HUES6 (cell line): ENCODE data around the gene MSL2.
"Not testable (repeated sequence)": the region's sequence is repeated elsewhere in the genome, so short reads cannot be mapped to it uniquely, and the experiment has no call there.

Source experiments
- H3K27ac ChIP-seq: 2 replicates; pipeline ENCODE4 v1.7.0; 2013; ENCODE audit warnings: low read depth, mild to moderate bottlenecking, low read length, inconsistent platforms
- H3K27me3 ChIP-seq: 2 replicates; pipeline ENCODE4 v1.6.1; 2013; ENCODE audit warnings: low read length; ENCODE audit not compliant: control insufficient read depth, insufficient read depth
- H3K36me3 ChIP-seq: 2 replicates; pipeline ENCODE4 v1.6.1; 2013; ENCODE audit warnings: low read length; ENCODE audit not compliant: control insufficient read depth, insufficient read depth
- H3K4me1 ChIP-seq: 2 replicates; pipeline ENCODE4 v1.6.1; 2013; ENCODE audit warnings: low read length; ENCODE audit not compliant: control insufficient read depth, insufficient read depth
- H3K4me3 ChIP-seq: 2 replicates; pipeline ENCODE4 v1.5.1; 2013; ENCODE audit warnings: low read depth, low read length
- H3K9ac ChIP-seq: one replicate; pipeline ENCODE4 v1.6.1; 2013; ENCODE audit warnings: mild to moderate bottlenecking, low read length
- H3K9me3 ChIP-seq: 2 replicates; pipeline ENCODE4 v1.6.1; 2013; ENCODE audit warnings: low read depth, low read length; ENCODE audit not compliant: control insufficient read depth, insufficient read depth

The MSL2 gene

DNA sequence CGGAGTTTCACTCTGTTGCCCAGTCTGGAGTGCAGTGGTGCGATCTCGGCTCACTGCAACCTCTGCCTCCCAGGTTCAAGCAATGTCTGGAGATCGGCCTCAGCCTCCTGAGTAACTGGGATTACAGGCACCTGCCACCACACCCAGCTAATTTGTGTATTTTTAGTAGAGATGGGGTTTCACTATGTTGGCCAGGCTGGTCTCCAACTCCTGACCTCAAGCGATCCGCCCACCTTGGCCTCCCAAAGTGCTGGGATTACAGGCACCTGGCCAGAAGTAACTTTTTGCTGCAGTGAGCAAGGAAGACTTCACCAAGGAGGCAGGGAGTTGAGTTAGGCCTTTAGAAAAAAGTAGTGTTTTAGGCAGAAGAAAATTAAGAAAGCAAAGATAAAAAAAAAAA, 3.9 kb downstream of the MSL2 start:
- H3K4me1 ChIP-seq, result peaks cover 27% of the 10 kb centered on the region
- H3K27me3 ChIP-seq, H3K27ac ChIP-seq, H3K9ac ChIP-seq, H3K36me3 ChIP-seq, H3K9me3 ChIP-seq: not testable (repeated sequence)
- H3K4me3 ChIP-seq, result peak overlapping the region; percentile 91; the same call in 1 of the 2 replicates

DNA sequence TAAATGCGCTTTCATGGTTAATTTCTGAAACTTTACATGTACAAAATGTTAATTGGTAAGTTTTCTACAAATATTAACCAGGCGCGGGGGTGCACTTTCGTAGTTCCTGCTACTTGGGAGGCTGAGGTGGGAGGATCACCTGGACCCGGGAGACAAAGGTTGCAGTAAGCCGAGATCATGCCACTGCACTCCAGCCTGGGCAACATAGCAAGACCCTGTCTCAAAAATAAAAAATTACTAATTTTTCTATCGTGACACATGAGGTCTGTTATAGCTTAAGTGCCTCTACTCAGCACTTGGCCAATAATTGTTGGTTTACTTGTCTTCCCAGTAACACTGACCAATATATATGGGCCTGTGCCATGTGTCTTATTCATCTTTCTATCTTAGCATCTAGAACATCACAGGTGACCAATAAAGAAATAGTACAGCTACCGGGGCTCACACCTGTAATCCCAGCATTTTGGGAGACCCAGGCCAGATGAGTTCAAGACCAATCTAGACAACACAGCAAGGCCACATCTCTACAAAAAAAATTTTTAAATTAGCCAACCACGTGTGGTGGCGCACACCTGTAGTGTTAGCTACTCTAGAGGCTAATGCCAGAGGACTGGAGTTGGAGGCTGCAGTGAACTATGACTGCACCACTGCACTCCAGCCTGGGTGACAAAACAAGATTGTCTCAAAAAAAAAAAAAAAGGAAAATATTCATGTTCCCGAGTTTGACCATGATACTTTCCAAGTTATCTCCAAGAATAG, 6.1 kb downstream of the MSL2 start:
- Histone ChIP-seq H3K9ac (no peak overlapping the region), H3K4me1 (peaks cover 29% of the 10 kb centered on the region), H3K36me3 (0 out of 2 replicates have a peak, but pooled peaks cover 3% of the 10 kb centered on the region), H3K9me3 (no peaks in the 10 kb centered on the region), H3K27me3 (no peaks in the 10 kb centered on the region), H3K27ac (no peak overlapping the region), H3K4me3 (no peak overlapping the region)

DNA sequence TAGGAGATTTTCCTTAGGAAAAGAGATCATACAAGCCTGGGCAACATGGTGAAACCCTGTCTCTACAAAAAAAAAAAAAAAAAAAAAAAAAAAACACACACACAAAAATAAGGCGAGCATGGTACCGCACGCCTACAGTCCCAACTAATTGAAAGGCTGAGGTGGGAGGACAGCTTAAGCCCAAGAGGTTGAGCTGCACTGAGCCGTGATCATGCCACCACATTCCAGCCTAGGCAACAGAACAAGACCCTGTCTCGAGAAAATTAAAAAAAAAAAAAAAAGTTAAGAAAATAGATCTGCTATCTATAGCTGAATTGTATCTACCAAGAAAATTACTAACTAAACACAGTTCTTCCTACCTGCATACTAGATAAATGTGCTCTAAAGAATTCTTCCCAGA, 7.1 kb downstream of the MSL2 start:
- Histone ChIP-seq H3K9ac (no peak overlapping the region), H3K4me1 (peaks cover 29% of the 10 kb centered on the region), H3K36me3 (no peaks in the 10 kb centered on the region), H3K9me3 (no peaks in the 10 kb centered on the region), H3K4me3 (no peak overlapping the region), H3K27ac (no peak overlapping the region), H3K27me3 (no peaks in the 10 kb centered on the region)

DNA sequence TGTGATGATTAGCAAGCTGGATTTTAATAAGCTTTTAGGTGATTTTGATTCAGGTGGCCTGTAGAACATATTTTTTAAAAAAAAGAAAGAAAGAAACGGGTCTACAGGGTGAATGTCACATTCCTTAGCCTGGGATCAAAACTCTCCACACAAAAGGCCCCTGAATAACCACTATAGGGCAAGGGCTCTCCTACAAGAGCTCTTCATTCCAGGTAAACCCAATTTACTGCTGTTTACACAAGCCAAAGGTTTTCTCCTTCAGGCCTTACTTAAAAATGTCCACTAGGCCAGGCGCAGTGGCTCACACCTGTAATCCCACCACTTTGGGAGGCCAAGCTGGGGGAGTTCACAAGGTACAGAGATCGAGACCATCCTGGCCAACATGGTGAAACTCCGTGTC, 8.3 kb downstream of the MSL2 start:
- Histone ChIP-seq H3K36me3 (no peaks in the 10 kb centered on the region), H3K4me1 (peaks cover 23% of the 10 kb centered on the region), H3K9me3 (no peaks in the 10 kb centered on the region), H3K9ac (no peak overlapping the region), H3K27me3 (no peaks in the 10 kb centered on the region), H3K4me3 (no peak overlapping the region), H3K27ac (no peak overlapping the region)

DNA sequence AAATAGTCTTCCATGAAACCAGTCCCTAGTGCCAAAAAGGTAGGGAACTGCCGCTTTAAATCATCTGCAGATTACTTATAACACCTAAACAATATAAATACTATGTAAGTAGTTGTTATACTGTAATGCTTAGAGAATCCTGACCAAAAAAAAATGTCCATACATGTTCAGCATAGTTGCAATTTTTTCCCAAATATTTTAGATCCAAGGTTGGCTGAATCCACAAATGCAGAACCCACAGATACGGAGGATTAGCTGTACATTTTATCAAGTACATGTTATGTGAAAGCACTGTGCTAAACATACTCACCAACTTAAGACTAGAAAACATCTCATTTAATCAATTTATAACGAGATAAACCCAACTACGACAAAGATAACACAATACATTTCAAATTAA, 9.3 kb downstream of the MSL2 start:
- H3K9me3 ChIP-seq, result no peaks in the 10 kb centered on the region
- no peaks in the 10 kb centered on the region for H3K36me3 ChIP-seq
- H3K27ac ChIP-seq, result no peak overlapping the region
- no peaks in the 10 kb centered on the region for H3K27me3 ChIP-seq
- no peak overlapping the region for H3K9ac ChIP-seq
- H3K4me1 ChIP-seq, result peaks cover 20% of the 10 kb centered on the region
- H3K4me3 ChIP-seq, result no peak overlapping the region

DNA sequence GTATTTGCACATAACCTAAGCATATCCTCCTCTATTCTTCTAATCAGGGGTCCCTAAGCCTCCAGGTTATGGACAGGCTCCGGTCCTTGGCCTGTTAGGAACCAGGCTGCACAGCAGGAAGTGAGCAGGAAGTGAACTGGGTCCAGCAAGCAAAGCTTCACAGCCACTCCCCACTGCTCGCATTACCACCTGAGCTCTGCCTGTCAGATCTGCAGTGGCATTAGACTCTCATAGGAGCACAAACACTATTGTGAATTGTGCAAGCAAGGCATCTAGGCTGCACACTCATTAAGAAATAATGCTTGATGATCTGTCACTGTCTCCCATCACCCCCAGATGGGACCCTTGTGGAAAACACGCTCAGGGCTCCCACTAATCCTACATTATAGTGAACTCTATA, 9.8 kb downstream of the MSL2 start:
- H3K36me3 ChIP-seq, result no peaks in the 10 kb centered on the region
- no peak overlapping the region for H3K9ac ChIP-seq
- no peaks in the 10 kb centered on the region for H3K9me3 ChIP-seq
- H3K27ac ChIP-seq, result no peak overlapping the region
- no peaks in the 10 kb centered on the region for H3K27me3 ChIP-seq
- H3K4me1 ChIP-seq, result peaks cover 20% of the 10 kb centered on the region
- no peak overlapping the region for H3K4me3 ChIP-seq

DNA sequence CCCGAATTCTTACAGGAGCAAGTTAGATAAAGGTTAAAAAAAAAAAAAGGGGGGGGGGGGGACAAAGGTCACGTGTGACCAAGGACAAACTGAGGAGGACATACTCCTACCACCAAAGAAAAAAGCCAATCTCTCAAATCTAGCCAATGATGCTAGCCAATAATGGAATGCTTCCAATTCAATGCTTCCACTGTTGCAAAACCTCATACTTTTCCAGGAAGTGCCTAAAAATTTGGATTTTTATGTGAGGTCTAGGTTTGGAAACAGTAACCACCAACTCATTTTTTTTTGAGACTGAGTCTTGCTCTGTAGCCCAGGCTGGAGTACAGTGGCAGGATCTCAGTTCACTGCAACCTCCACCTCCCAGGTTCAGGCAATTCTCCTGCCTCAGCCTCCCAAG, 11.4 kb downstream of the MSL2 start:
- H3K27me3 ChIP-seq, result no peaks in the 10 kb centered on the region
- H3K36me3 ChIP-seq, result no peaks in the 10 kb centered on the region
- no peak overlapping the region for H3K27ac ChIP-seq
- H3K9me3 ChIP-seq, result no peaks in the 10 kb centered on the region
- H3K4me1 ChIP-seq, result peaks cover 20% of the 10 kb centered on the region
- no peak overlapping the region for H3K9ac ChIP-seq
- no peak overlapping the region for H3K4me3 ChIP-seq

DNA sequence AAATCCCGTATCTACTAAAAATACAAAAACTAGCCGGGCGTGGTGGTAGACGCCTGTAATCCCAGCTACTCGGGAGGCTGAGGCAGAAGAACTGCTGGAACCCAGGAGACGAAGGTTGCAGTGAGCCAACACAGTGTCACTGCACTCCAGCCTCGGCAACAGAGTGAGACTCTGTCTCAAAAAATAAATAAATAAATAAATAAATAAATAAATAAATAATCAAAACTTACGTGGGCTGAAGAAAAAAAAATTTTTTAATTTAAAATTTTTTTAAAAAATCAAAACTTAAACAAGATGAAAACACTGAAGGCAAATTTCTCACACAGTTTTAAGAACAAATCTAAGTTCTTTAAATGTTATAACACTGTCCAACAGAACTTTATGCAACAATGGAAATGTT, 14.4 kb downstream of the MSL2 start:
- no peaks in the 10 kb centered on the region for H3K36me3 ChIP-seq
- no peak overlapping the region for H3K4me3 ChIP-seq
- H3K27me3 ChIP-seq, result no peaks in the 10 kb centered on the region
- H3K9me3 ChIP-seq, result no peaks in the 10 kb centered on the region
- no peak overlapping the region for H3K9ac ChIP-seq
- no peak overlapping the region for H3K27ac ChIP-seq
- H3K4me1 ChIP-seq, result 0 out of 2 replicates have a peak, but pooled peaks cover 3% of the 10 kb centered on the region

DNA sequence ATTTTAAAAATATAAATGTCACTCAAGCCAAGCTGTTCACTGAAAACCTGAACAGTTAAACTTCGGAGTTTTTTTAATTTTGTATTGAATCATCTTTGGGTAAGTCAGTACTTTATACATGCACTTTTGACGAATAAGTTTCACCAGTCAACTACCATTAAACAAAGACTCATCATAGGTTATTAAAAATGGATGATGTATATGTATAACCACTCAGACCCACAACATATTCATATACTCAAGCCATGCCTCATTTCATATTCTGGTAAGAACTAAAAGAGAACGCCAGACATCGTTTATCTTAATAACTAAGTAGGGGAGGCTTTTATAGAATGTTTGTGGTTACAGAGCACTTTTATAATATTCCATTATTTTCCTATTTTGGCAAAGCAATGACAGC, 18.3 kb downstream of the MSL2 start:
- no peaks in the 10 kb centered on the region for H3K27me3 ChIP-seq
- 0 out of 2 replicates have a peak, but pooled peaks cover 3% of the 10 kb centered on the region for H3K4me1 ChIP-seq
- H3K9ac ChIP-seq, result no peak overlapping the region
- no peak overlapping the region for H3K27ac ChIP-seq
- H3K36me3 ChIP-seq, result no peaks in the 10 kb centered on the region
- no peak overlapping the region for H3K4me3 ChIP-seq
- no peaks in the 10 kb centered on the region for H3K9me3 ChIP-seq

DNA sequence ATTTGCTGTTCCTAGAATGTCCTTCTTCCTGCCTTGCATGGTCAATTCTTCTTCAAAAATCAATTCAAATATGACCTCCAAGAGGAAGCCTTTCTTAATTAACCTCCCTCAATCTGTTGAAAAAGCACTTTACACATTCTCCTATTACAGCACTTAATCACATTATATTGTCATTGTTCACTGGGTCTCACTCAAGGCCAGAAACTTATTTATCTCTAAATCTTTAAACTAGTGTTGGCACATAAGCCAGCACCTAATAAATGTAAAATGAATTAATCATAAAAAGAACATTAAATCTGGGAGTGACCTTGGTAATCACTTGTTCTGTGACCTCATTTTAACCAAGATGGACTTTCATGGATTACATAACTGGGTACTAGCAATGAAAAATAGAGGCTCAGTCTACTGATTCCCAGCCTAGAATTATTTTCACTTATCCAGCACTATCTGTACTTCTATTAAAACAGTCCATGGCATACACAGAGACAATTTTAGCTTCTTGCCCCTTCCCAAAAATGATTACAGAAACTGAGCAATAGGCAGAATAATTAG, 22.1 kb downstream of the MSL2 start:
- no peak overlapping the region for H3K4me3 ChIP-seq
- H3K9ac ChIP-seq, result no peak overlapping the region
- peaks cover 5% of the 10 kb centered on the region for H3K4me1 ChIP-seq
- H3K9me3 ChIP-seq, result no peaks in the 10 kb centered on the region
- no peak overlapping the region for H3K27ac ChIP-seq
- H3K36me3 ChIP-seq, result no peaks in the 10 kb centered on the region
- no peaks in the 10 kb centered on the region for H3K27me3 ChIP-seq

DNA sequence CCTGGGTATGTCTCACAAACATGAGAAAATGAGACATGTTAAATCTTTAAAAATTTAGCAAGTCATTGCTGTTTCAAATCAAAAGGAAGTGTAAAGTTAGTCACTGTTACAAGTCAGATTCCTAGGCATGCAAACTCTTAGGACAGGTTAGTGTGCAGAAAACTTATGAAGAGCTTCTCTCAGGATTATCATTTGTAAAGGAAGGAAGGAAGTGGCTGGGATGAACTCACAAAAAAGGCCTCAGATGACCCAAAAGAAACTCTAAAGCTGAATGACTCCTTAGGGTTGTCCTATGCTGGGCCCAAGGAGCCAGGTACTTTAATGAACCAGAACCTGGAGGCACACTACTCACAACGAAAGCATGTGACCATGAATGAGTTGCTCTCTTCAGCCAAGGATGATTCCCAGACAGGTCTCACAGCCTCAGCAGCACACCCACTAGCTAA, 25.0 kb downstream of the MSL2 start:
- H3K9ac ChIP-seq, result no peak overlapping the region
- no peaks in the 10 kb centered on the region for H3K27me3 ChIP-seq
- no peaks in the 10 kb centered on the region for H3K36me3 ChIP-seq
- H3K4me1 ChIP-seq, result peaks cover 5% of the 10 kb centered on the region
- no peak overlapping the region for H3K4me3 ChIP-seq
- no peaks in the 10 kb centered on the region for H3K9me3 ChIP-seq
- no peak overlapping the region for H3K27ac ChIP-seq
